ENCODE data around the gene STMN3. TPM values are rescaled to one million over a fixed set of nuclear protein-coding genes. Genes with fewer than 3 reads are reported as not detected.

STMN3 gene
- total and polyA plus RNA-seq, 10 of the 15 experiments (the other 5 are each of a cell fraction or from before 2014, with no cell fraction given): 0.09 to 3.6 (median 1.4) TPM; not detected in 1

DNA sequence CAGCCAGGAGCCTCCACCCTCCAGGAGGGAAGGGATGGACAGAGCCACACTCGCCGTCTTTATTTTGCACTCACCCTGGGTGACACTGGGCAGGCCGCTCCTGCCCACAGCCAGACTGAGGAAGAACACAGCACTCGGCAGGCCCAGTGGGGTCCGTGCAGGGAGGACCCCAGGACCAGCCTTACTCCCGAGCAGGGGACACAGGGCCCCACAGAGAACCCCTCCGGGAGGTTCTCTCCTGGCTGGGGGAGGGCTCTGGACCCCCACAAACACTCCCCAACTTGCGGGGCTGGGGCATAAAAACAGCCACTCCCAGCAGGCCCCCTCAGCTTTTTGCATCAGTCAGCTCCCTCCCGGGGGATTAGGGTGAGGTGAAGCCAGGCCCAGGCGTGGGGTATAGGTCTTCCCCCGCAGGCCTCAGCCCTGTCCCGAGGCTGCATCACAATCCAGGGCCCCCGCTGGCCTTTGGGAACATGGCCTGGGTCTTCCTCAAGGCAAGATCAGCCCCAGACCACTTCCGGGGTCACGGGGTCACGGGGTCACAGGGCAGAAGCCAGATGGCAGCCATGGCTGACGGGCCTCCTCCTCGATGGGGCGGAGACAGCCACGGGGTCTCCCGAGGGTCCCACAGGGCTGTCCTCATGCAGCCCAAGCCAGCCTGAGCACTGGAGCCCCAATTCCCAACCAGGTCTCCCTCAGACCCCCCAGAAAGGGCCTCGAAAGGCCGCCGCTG, 46.4 kb upstream of the STMN3 start:
- CTCF ChIA-PET: interaction anchor here (1.0 to 1.6 kb wide), 2 partner anchors 8 to 162 kb away, joined by 4 to 8 read pairs; partner anchors contain the start of genes ARFRP1, PTK6 and ZGPAT
- intact Hi-C loops (cut with micrococcal nuclease; ENCODE audit: unreplicated experiment) (loop anchor here (2.0 kb wide), 1 partner anchor 87 kb away; no protein-coding TSS in a partner anchor), in situ Hi-C loops (cut with MboI) (no loop called here)
- Histone ChIP-seq H3K4me2 (ENCODE audit: control insufficient read depth, insufficient read depth) (peak overlapping the region; percentile 19; the same call in 1 of the 2 replicates), H3K36me3 (ENCODE audit: control insufficient read depth in 2 of 2, insufficient read depth in 2 of 2, low read length in 1 of 2) (peaks cover under 1 to 3% of the 10 kb centered on the region in 2 experiments; a peak in 3 of 4 replicates), H4K20me1 (ENCODE audit: control insufficient read depth, insufficient read depth) (no peaks in the 10 kb centered on the region), H3K27me3 (replicated peaks in 1 of 2; ENCODE audit: control insufficient read depth in 2 of 2, insufficient read depth in 2 of 2, low read length in 1 of 2) (no peaks in the 10 kb centered on the region), H2AFZ (ENCODE audit: control insufficient read depth, low read depth, low read length) (no peak overlapping the region), H3K79me2 (ENCODE audit: control insufficient read depth, insufficient read depth, low read length) (no peaks in the 10 kb centered on the region), H3K4me3 (no peak overlapping the region), H3K4me1 (ENCODE audit: control insufficient read depth, insufficient read depth, low read length) (peaks cover 16% of the 10 kb centered on the region), H3K9me3 (replicated peaks; ENCODE audit: control insufficient read depth, insufficient read depth, low read length) (no peaks in the 10 kb centered on the region), H3K9ac (ENCODE audit: control insufficient read depth, insufficient read depth, low read length) (peak overlapping the region; percentile 20; the same call in 1 of the 2 replicates), H3K27ac (ENCODE audit: control insufficient read depth, insufficient read depth) (peak overlapping the region; percentile 75)
- no peak for DNase-seq (ENCODE audit: low read depth, low spot score)
- SMC1A ChIA-PET (ENCODE audit: uncharacterized antibody, unreplicated experiment): interaction anchor here (1.3 to 1.6 kb wide), 2 partner anchors 38 to 162 kb away, joined by 3 read pairs; no protein-coding TSS in a partner anchor
- RAD21 ChIA-PET (ENCODE audit: unreplicated experiment): interaction anchor here (1.6 kb wide), 1 partner anchor 8 kb away, joined by 4 read pairs; the partner anchor contains the start of genes ARFRP1 and ZGPAT
- POLR2A ChIA-PET: interaction anchor here (1.1 kb wide), 1 partner anchor 162 kb away, joined by 3 read pairs; the partner anchor contains the start of gene PTK6
- 36% methylated on average over 21 of the region's 24 CpGs for WGBS (ENCODE audit: insufficient coverage, insufficient replicate concordance, low lambda C conversion rate, missing lambda C conversion rate)
- TSS peak; percentile 46 for BruUV-seq (replicated peaks)
- no peak for FAIRE-seq
- peak; percentile 41 for ATAC-seq
- TF ChIP-seq TBL1XR1 (IDR thresholded peaks at IDR 0.05; ENCODE audit: low read depth, low read length) (no peak), CHD1 (IDR thresholded peaks at IDR 0.05; ENCODE audit: low read depth, low read length) (no peak), RUNX3 (IDR thresholded peaks at IDR 0.05; ENCODE audit: low read length) (no peak), HSF1 (IDR thresholded peaks at IDR 0.05; ENCODE audit: low read depth, low read length) (no peak), RAD51 (IDR thresholded peaks at IDR 0.05) (no peak), USF2 (IDR thresholded peaks at IDR 0.05; ENCODE audit: borderline replicate concordance, low read depth, low read length) (no peak), NFXL1 (IDR thresholded peaks at IDR 0.05; ENCODE audit: borderline replicate concordance) (no peak), KLF5 (IDR thresholded peaks at IDR 0.05; ENCODE audit: partially characterized antibody) (no peak), E2F4 (IDR thresholded peaks at IDR 0.05; ENCODE audit: low read depth, low read length) (no peak), BCLAF1 (IDR thresholded peaks at IDR 0.05) (no peak), NFIC (IDR thresholded peaks at IDR 0.05; ENCODE audit: low read depth, low read length) (no peak), BMI1 (IDR thresholded peaks at IDR 0.05; ENCODE audit: borderline replicate concordance) (no peak), IRF4 (IDR thresholded peaks at IDR 0.05; ENCODE audit: low read depth, low read length) (no peak), CREM (IDR thresholded peaks at IDR 0.05; ENCODE audit: low read depth) (no peak), NFYA (IDR thresholded peaks at IDR 0.05; ENCODE audit: borderline replicate concordance, low read depth, low read length) (no peak), PBX3 (IDR thresholded peaks at IDR 0.05; ENCODE audit: insufficient replicate concordance, low read depth, low read length) (no peak)
